Muscle of leg (tissue), 11 donors: Measurements from ENCODE around the gene COTL1. TPM values are rescaled to one million over a fixed set of nuclear protein-coding genes. Genes with fewer than 3 reads are reported as not detected.
"Not testable (repeated sequence)": the region's sequence is repeated elsewhere in the genome, so short reads cannot be mapped to it uniquely, and the experiment has no call there.

Experiments
- DNase-seq: peaks from one replicate; pipeline ENCODE4 v3.0.0; 2013
- H3K27ac ChIP-seq: one replicate; pipeline ENCODE4 v1.5.1; 2013; ENCODE audit warnings: mild to moderate bottlenecking, low read length, control low read depth
- H3K27me3 ChIP-seq: one replicate; pipeline ENCODE4 v1.6.1; 2013; ENCODE audit warnings: low read length; ENCODE audit not compliant: control insufficient read depth, insufficient read depth
- H3K36me3 ChIP-seq: one replicate; pipeline ENCODE4 v1.6.1; 2013; ENCODE audit warnings: low read length; ENCODE audit not compliant: control insufficient read depth, insufficient read depth
- H3K4me1 ChIP-seq: one replicate; pipeline ENCODE4 v1.6.1; 2013; ENCODE audit warnings: low read length; ENCODE audit not compliant: control insufficient read depth, insufficient read depth
- H3K4me3 ChIP-seq: one replicate; pipeline ENCODE4 v1.5.1; 2013; ENCODE audit warnings: low read length, control low read depth
- H3K9me3 ChIP-seq: replicated peaks from 2 replicates; pipeline ENCODE4 v1.6.1; 2013; ENCODE audit warnings: low read depth, low read length; ENCODE audit not compliant: control insufficient read depth
- WGBS: methylation state at CpG from one replicate; pipeline ENCODE4 v1.1.5; 2013; ENCODE audit warnings: missing lambda C conversion rate; ENCODE audit not compliant: insufficient coverage; 5-methylcytosine and 5-hydroxymethylcytosine counted together
- polyA plus RNA-seq, 8 donors: library from polyadenylated mRNA; unstranded; fragments of 120-200 nt; gene quantifications; one replicate each; pipeline versions ENCODE4 v1.2.1 to v1.2.3, GENCODE V29; 2013; ENCODE audit warnings: inconsistent platforms in 1 of 8, low replicate concordance in 1 of 8; ENCODE audit not compliant: insufficient read length in 8 of 8, insufficient read depth in 1 of 8
- total RNA-seq: library from RNA; stranded (reverse); fragments of 120-200 nt; gene quantifications from one replicate; pipeline ENCODE4 v1.2.4, GENCODE V29; 2013

Gene COTL1
- total and polyA plus RNA-seq, 9 donors, result 17.8 to 50.5 (median 32.9) TPM

DNA sequence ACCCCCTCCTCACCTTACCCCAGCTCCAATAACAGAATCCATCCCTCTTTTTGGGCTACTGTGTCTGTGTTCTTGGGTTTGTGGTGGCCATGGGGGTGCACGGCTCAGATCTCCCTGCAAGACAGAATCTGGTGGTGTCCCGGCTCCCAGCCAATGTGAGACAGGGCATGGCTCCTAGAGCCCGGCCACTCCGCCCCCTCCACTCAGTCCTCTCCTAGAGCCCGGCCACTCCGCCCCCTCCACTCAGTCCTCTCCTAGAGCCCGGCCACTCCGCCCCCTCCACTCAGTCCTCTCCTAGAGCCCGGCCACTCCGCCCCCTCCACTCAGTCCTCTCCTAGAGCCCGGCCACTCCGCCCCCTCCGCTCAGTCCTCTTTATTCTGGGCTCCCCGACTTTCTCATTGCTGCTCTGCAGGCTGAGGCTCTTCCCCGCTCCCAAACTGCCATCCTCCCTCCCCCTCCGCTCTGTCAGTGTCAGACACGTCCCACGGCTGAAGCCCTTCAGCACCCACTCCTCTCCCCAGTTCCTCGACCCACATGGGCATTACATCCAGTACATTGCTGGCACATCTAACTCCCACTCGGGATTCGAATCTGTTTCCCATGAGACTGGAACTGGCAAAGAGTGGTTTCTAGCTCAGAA, 92.8 kb downstream of the COTL1 start:
- not testable (repeated sequence) for H3K27ac ChIP-seq, H3K9me3 ChIP-seq, H3K36me3 ChIP-seq, H3K4me3 ChIP-seq, DNase-seq
- Histone ChIP-seq H3K27me3 (peaks cover 10% of the 10 kb centered on the region), H3K4me1 (peaks cover 28% of the 10 kb centered on the region)
- 70% methylated on average over 11 of the region's 21 CpGs for WGBS

DNA sequence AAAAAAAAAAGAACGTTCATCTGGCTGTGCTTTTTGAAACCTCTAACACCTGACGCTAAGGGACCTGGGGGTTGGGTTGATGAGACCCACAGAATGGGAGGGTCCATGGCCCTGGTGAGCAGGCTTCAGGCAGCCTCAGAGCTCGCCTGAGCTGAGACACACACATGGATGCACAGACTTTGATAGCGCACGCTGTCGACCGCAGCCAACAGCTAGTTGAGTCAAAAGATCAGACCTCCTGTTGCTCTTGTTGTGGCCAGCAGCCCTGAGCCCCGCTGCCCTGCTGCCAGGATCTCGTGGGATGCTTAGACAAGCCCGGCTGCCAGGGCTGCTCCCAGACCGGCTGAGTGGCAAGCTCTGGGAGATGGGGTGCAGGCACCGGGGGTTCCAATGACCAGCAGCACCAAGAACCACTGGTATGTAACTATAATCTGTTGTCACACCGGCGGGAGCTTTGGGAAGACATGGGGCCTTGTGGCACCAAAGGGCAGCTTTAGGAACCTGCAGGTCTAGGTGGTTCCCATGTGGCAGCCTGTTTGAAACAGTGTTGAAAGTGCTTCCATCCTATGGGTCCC, 93.4 kb downstream of the COTL1 start:
- Histone ChIP-seq H3K4me3 (no peak overlapping the region), H3K36me3 (no peaks in the 10 kb centered on the region), H3K27ac (no peak overlapping the region), H3K27me3 (peaks cover 16% of the 10 kb centered on the region), H3K9me3 (peaks cover under 1% of the 10 kb centered on the region), H3K4me1 (peaks cover 28% of the 10 kb centered on the region)
- WGBS, result 80% methylated on average over 10 of the region's 14 CpGs
- no peak for DNase-seq

DNA sequence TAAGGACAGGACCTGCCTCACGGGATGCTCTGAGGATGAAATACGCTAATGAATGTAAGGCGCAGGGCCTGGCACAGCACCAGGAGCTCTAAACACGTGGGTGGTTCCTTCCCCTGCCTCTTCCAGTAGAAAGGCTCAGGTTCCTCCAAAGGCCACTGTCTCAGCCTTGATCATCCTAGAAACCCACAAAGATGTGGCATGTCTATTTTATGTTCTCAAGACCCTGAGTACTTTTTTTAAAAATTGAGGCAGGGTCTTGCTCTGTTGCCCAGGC, 96.4 kb downstream of the COTL1 start:
- Histone ChIP-seq H3K36me3 (no peaks in the 10 kb centered on the region), H3K9me3 (no peaks in the 10 kb centered on the region), H3K27ac (no peak overlapping the region), H3K4me1 (peaks cover 10% of the 10 kb centered on the region), H3K4me3 (no peak overlapping the region), H3K27me3 (peaks cover 22% of the 10 kb centered on the region)
- no peak for DNase-seq
- 35% methylated on average over 3 of the region's 4 CpGs for WGBS

DNA sequence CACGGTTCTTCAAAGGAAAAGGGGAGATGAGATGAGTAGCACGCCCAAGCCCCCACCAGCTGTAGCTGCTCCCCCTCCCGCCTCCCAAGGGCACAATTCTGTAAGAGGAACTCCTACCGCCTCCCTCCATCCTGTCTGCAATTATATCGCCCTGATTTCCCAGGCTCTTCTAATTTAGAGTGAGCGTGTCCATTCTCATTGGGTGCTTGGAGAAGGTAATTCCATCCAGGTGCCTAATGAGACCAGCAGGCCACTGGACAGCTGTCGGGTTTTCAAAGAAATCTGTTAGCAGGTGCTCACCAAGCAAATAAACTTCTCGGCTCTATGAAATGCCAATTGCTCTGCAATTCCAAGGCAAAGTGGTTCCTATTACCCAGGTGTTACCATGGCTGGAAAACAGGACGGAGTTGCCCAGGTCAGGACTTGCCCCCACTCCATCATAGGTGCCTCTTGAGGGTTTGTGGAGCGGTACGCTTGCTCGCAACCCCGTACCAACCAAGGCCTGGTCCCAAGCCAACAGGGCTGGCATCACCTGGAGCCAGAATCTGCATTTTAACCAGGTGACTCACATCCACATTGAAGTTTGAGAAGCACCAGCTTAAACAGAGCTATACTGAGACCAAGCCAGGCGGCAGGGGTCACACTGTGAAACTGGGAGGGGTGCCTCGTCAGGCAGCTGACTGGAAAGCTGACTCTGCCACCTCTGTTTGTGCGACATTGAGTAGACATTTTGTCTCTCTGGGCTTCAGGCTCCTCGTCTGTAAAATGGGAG, 97.0 kb downstream of the COTL1 start:
- H3K36me3 ChIP-seq, result no peaks in the 10 kb centered on the region

DNA sequence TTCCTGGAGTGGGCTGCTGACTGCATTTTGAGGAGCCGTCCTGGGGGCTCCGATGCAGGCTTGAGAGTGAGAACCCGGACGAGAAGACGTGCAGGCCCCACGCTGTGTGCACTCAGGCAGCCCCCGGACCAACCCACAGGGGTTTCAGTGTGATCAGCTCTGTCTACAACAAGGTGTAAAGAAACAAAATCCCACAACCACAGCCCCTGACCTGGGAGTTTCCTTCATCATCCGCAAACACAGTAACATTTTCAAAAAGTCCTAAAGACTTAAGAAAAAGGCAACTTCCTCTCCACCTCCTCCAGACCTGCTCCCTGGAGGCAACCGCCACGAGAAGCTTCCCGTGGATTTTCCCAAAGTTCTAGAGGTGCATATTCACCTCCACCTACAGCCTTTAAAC, 98.0 kb downstream of the COTL1 start:
- DNase-seq, result no peak
- WGBS, result 25% methylated on average over 10 of the region's 11 CpGs
- peaks cover 22% of the 10 kb centered on the region for H3K27me3 ChIP-seq
- no peaks in the 10 kb centered on the region for H3K9me3 ChIP-seq
- H3K4me3 ChIP-seq, result no peak overlapping the region
- no peak overlapping the region for H3K27ac ChIP-seq
- H3K4me1 ChIP-seq, result peaks cover 8% of the 10 kb centered on the region
- no peaks in the 10 kb centered on the region for H3K36me3 ChIP-seq

More for the DNA sequence above, 97.0 kb downstream of the COTL1 start:
- no peaks in the 10 kb centered on the region for H3K9me3 ChIP-seq
- H3K4me1 ChIP-seq, result peaks cover 8% of the 10 kb centered on the region
- no peak overlapping the region for H3K4me3 ChIP-seq
- DNase-seq, result peak; percentile 29
- peaks cover 22% of the 10 kb centered on the region for H3K27me3 ChIP-seq
- no peak overlapping the region for H3K27ac ChIP-seq
- WGBS, result 44% methylated on average over 11 of the region's 17 CpGs

DNA sequence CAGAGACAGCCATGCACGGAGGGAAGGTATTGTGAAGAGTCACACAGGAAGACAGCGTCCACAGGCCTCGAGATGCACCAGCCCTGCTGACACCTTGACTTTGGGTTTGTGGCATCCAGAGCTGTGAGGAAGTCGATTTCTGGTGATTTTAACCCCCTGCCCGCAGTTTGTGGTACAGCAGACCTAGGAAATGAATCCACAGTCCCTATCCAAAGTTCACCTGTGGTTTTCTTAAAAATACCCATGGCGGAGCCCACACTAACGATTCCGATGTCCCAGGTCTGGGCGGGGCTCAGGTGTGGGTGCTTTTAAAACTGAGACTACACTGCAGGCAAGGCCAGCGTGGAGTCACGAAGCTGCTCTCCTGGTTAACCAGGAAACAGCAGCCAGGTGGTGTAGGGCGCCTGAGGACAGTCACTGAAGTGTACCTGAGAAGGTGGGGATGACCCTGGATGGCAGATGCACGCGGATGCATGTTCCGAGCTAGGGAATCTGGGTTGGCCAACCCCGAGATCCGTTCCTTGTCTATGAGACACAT, 99.0 kb downstream of the COTL1 start:
- DNase-seq, result no peak
- WGBS, result 91% methylated on average over 13 of the region's 17 CpGs
- Histone ChIP-seq H3K4me3 (no peak overlapping the region), H3K9me3 (no peaks in the 10 kb centered on the region), H3K4me1 (peaks cover 8% of the 10 kb centered on the region), H3K27me3 (peaks cover 22% of the 10 kb centered on the region), H3K27ac (no peak overlapping the region), H3K36me3 (no peaks in the 10 kb centered on the region)

DNA sequence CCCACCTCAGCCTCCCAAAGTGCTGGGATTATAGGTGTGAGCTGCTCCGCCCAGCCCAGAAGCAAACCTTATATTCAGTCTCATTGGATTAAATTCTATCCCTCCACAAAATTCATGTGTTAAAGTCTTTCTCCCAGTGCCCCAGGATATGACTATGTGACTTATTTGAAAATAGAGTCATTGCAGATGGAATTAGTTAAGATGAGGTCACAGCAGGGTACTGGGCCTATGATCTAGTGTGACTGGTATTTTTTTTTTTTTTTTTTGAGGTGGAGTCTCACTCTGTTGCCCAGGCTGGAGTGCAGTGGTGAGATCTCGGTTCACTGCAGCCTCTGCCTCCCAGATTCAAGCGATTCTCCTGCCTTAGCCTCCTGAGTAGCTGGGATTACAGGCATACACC, 99.7 kb downstream of the COTL1 start:
- H3K27ac ChIP-seq, H3K9me3 ChIP-seq, H3K4me1 ChIP-seq, DNase-seq, H3K36me3 ChIP-seq, H3K4me3 ChIP-seq: not testable (repeated sequence)
- H3K27me3 ChIP-seq, result peaks cover 22% of the 10 kb centered on the region
- WGBS, result no CpG with 5 or more reads among the region's 3 CpGs

DNA sequence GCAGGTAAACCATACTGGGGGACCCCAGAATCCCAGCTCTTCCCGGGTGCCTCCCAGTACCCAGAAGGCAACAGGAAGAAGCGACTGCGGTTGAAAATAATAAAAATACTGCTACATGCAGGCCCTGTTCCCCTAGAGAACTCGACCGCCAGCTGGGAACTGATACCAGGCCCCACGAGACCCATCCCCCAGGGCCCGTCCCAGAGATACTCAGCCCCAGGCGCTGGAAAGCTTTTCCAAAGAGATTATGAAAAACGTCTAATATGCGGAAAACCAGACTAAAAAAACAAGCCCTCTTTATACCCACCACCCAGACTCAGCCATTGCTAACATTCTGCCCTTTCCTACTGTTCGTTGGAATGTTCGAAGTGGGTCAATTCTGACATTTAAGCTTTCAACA, 100.5 kb downstream of the COTL1 start:
- DNase-seq, result no peak
- H3K4me3 ChIP-seq, result no peak overlapping the region
- H3K9me3 ChIP-seq, result no peaks in the 10 kb centered on the region
- H3K27me3 ChIP-seq, result peaks cover 20% of the 10 kb centered on the region
- H3K36me3 ChIP-seq, result no peaks in the 10 kb centered on the region
- H3K4me1 ChIP-seq, result peaks cover 8% of the 10 kb centered on the region
- no peak overlapping the region for H3K27ac ChIP-seq
- 78% methylated on average over 12 of the region's 12 CpGs for WGBS
